WTC11 (cell line): ENCODE measurements around the gene ELL3. TPM values are rescaled to one million over a fixed set of nuclear protein-coding genes. Genes with fewer than 3 reads are reported as not detected.
A peak's percentile ranks its signal among the peaks of the same experiment; 100 is the strongest.

Experiments used
- ATAC-seq: fragments of 200-7000 bp; cut with Tn5 transposase; 2 replicates; pipeline ENCODE4 v1.10.0; 2021; ENCODE audit warnings: mild to moderate bottlenecking, moderate library complexity
- CTCF ChIA-PET: fragments of 300-600 bp; sonication (Branson Sonifier 250); formaldehyde crosslinking; loops from one replicate; lab custom pipeline; 2021; ENCODE audit warnings: antibody characterized with exemption; lab: Charles Lee
- POLR2A ChIA-PET: fragments of 350-600 bp; sonication (Branson Sonifier 250); formaldehyde crosslinking; loops from one replicate; lab custom pipeline; 2021; ENCODE audit warnings: antibody characterized with exemption; lab: Charles Lee
- DNase-seq: peaks from one replicate; pipeline ENCODE4 v3.0.0; 2021; ENCODE audit warnings: low spot score
- H3K27ac Mint-ChIP-seq: 2 replicates; pipeline ENCODE4 v1.8.0; 2021; ENCODE audit warnings: mixed read lengths
- H3K27me3 Mint-ChIP-seq: 2 replicates; pipeline ENCODE4 v1.8.0; 2021; ENCODE audit warnings: low read depth, mild to moderate bottlenecking, moderate library complexity, mixed read lengths
- H3K36me3 Mint-ChIP-seq: 2 replicates; pipeline ENCODE4 v1.8.0; 2021; ENCODE audit warnings: mixed read lengths
- H3K4me1 Mint-ChIP-seq: 2 replicates; pipeline ENCODE4 v1.8.0; 2022; ENCODE audit warnings: mixed read lengths
- H3K4me3 Mint-ChIP-seq: 2 replicates; pipeline ENCODE4 v1.8.0; 2021; ENCODE audit warnings: mild to moderate bottlenecking, moderate library complexity, mixed read lengths
- H3K9me3 Mint-ChIP-seq: 2 replicates; pipeline ENCODE4 v1.8.0; 2021; ENCODE audit warnings: mixed read lengths
- AR ChIP-seq: fragments of 250-450 bp; sonication (Bioruptor Pico); IDR thresholded peaks from 2 replicates; pipeline ENCODE4 v1.9.0; 2021; ENCODE audit warnings: mild to moderate bottlenecking
- ATF6 ChIP-seq: sonication (generic); formaldehyde crosslinking; IDR thresholded peaks from 2 replicates; pipeline ENCODE4 v1.8.1; 2023; ENCODE audit warnings: mild to moderate bottlenecking, missing genetic modification reagents
- CDX4 ChIP-seq: fragments of 250-450 bp; sonication (Bioruptor Pico); IDR thresholded peaks from 2 replicates; pipeline ENCODE4 v1.9.0; 2021; ENCODE audit warnings: moderate library complexity, mild to moderate bottlenecking, inconsistent platforms, borderline replicate concordance
- CREM ChIP-seq: sonication (generic); formaldehyde crosslinking; IDR thresholded peaks from 2 replicates; pipeline ENCODE4 v1.8.1; 2022; ENCODE audit warnings: mild to moderate bottlenecking, missing genetic modification reagents, moderate library complexity
- E2F4 ChIP-seq: sonication (generic); formaldehyde crosslinking; IDR thresholded peaks from 2 replicates; pipeline ENCODE4 v1.8.1; 2022; ENCODE audit warnings: low read depth, mild to moderate bottlenecking, moderate library complexity, missing genetic modification reagents, borderline replicate concordance
- FOXJ3 ChIP-seq: sonication (generic); formaldehyde crosslinking; IDR thresholded peaks from 2 replicates; pipeline ENCODE4 v1.9.0; 2021; ENCODE audit warnings: missing genetic modification reagents, mild to moderate bottlenecking, borderline replicate concordance
- FOXK1 ChIP-seq: sonication (generic); formaldehyde crosslinking; IDR thresholded peaks from 2 replicates; pipeline ENCODE4 v1.8.0; 2022; ENCODE audit warnings: mild to moderate bottlenecking, moderate library complexity, missing genetic modification reagents
- GABPB1 ChIP-seq: sonication (generic); formaldehyde crosslinking; IDR thresholded peaks from 2 replicates; pipeline ENCODE4 v1.8.1; 2023; ENCODE audit warnings: mild to moderate bottlenecking, missing genetic modification reagents
- GTF2I ChIP-seq: fragments of 250-450 bp; sonication (Bioruptor Pico); conservative IDR thresholded peaks from 2 replicates; pipeline ENCODE4 v1.4.0; 2021; ENCODE audit warnings: mild to moderate bottlenecking
- HMGXB4 ChIP-seq: sonication (generic); formaldehyde crosslinking; IDR thresholded peaks from 2 replicates; pipeline ENCODE4 v1.8.1; 2023; ENCODE audit warnings: mild to moderate bottlenecking, moderate library complexity, missing genetic modification reagents
- IRF2 ChIP-seq: sonication (generic); formaldehyde crosslinking; IDR thresholded peaks from 2 replicates; pipeline ENCODE4 v1.8.0; 2022; ENCODE audit warnings: low read depth, missing genetic modification reagents, borderline replicate concordance
- KAT7 ChIP-seq: sonication (generic); formaldehyde crosslinking; IDR thresholded peaks from 2 replicates; pipeline ENCODE4 v1.8.1; 2023; ENCODE audit warnings: missing genetic modification reagents, mild to moderate bottlenecking, borderline replicate concordance
- NFATC4 ChIP-seq: fragments of 250-450 bp; sonication (Bioruptor Pico); IDR thresholded peaks from 2 replicates; pipeline ENCODE4 v1.9.0; 2021; ENCODE audit warnings: mild to moderate bottlenecking
- NR1H2 ChIP-seq: sonication (generic); formaldehyde crosslinking; IDR thresholded peaks from 2 replicates; pipeline ENCODE4 v1.9.0; 2021; ENCODE audit warnings: mild to moderate bottlenecking, moderate library complexity, missing genetic modification reagents
- NR2C2 ChIP-seq: sonication (generic); formaldehyde crosslinking; IDR thresholded peaks from 2 replicates; pipeline ENCODE4 v1.8.0; 2022; ENCODE audit warnings: mild to moderate bottlenecking, missing genetic modification reagents
- NR3C1 ChIP-seq: sonication (generic); formaldehyde crosslinking; conservative IDR thresholded peaks from 2 replicates; pipeline ENCODE4 v1.8.1; 2023; ENCODE audit warnings: low read depth, mild to moderate bottlenecking, missing genetic modification reagents
- SMAD3 ChIP-seq: sonication (generic); formaldehyde crosslinking; IDR thresholded peaks from 2 replicates; pipeline ENCODE4 v1.8.0; 2022; ENCODE audit warnings: missing genetic modification reagents, mild to moderate bottlenecking, borderline replicate concordance
- SMAD4 ChIP-seq: sonication (generic); formaldehyde crosslinking; IDR thresholded peaks from 2 replicates; pipeline ENCODE4 v1.8.0; 2022; ENCODE audit warnings: mild to moderate bottlenecking, missing genetic modification reagents
- SOX15 ChIP-seq: fragments of 250-450 bp; sonication (Bioruptor Pico); IDR thresholded peaks from 2 replicates; pipeline ENCODE4 v1.9.0; 2021; ENCODE audit warnings: mild to moderate bottlenecking
- ZBTB43 ChIP-seq: sonication (generic); formaldehyde crosslinking; IDR thresholded peaks from 2 replicates; pipeline ENCODE4 v1.8.1; 2023; ENCODE audit warnings: mild to moderate bottlenecking, missing genetic modification reagents
- ZNF138 ChIP-seq: sonication (generic); formaldehyde crosslinking; conservative IDR thresholded peaks from 2 replicates; pipeline ENCODE4 v1.8.1; 2022; ENCODE audit warnings: mild to moderate bottlenecking, moderate library complexity, missing genetic modification reagents
- ZNF396 ChIP-seq: fragments of 250-450 bp; sonication (Bioruptor Pico); IDR thresholded peaks from 2 replicates; pipeline ENCODE4 v1.8.0; 2021; ENCODE audit warnings: mild to moderate bottlenecking, moderate library complexity, borderline replicate concordance
- ZNF416 ChIP-seq: fragments of 250-450 bp; sonication (Bioruptor Pico); IDR thresholded peaks from 2 replicates; pipeline ENCODE4 v1.9.0; 2021; ENCODE audit warnings: mild to moderate bottlenecking, inconsistent platforms
- ZNF671 ChIP-seq: fragments of 250-450 bp; sonication (Bioruptor Pico); IDR thresholded peaks from 2 replicates; pipeline ENCODE4 v1.8.0; 2021; ENCODE audit warnings: mild to moderate bottlenecking
- total RNA-seq: library from RNA; stranded (reverse); gene quantifications from 3 replicates; pipeline ENCODE4 v1.2.3, GENCODE V29; 2021

ELL3 gene
- total RNA-seq, 1 experiment from 2014 or later, result 8.8 TPM

GRCh38 chr15:43796566-43796965 lies 19.8 kb upstream of the ELL3 start:
- Mint-ChIP-seq H3K4me1 (peaks cover 61% of the 10 kb centered on the region), H3K4me3 (no peak overlapping the region), H3K27ac (peak overlapping the region; percentile 18; the same call in 1 of the 2 replicates), H3K27me3 (no peaks in the 10 kb centered on the region), H3K36me3 (peaks cover 63% of the 10 kb centered on the region), H3K9me3 (no peaks in the 10 kb centered on the region)
- CTCF ChIA-PET, result interaction anchor here (0.6 to 11.1 kb wide), 2 partner anchors 21 to 739 kb away, joined by 3 to 75 read pairs; partner anchors contain the start of gene ELL3
- TF ChIP-seq GTF2I (CRISPR knock-in tag), result no peak
- TF ChIP-seq KAT7 (CRISPR knock-in tag), result no peak
- TF ChIP-seq SMAD3, result no peak
- no peak for TF ChIP-seq GABPB1 (CRISPR knock-in tag)
- no peak for TF ChIP-seq ATF6
- TF ChIP-seq IRF2 (CRISPR knock-in tag), result no peak
- no peak for TF ChIP-seq NR1H2 (CRISPR knock-in tag)
- TF ChIP-seq NFATC4 (CRISPR knock-in tag), result no peak
- TF ChIP-seq ZBTB43 (CRISPR knock-in tag), result no peak
- TF ChIP-seq NR3C1 (CRISPR knock-in tag), result no peak
- no peak for TF ChIP-seq FOXK1
- no peak for DNase-seq
- ATAC-seq, result no peak
- POLR2A ChIA-PET, result interaction anchor here (0.6 to 2.6 kb wide), 3 partner anchors 11 to 23 kb away, joined by 3 to 8 read pairs (median 3); partner anchors contain the start of gene ELL3

GRCh38 chr15:43795997-43796396 lies 19.2 kb upstream of the ELL3 start:
- ATAC-seq (no peak), DNase-seq (no peak)
- Mint-ChIP-seq H3K9me3 (no peaks in the 10 kb centered on the region), H3K36me3 (peaks cover 59% of the 10 kb centered on the region), H3K27ac (peak overlapping the region; percentile 89), H3K4me1 (peaks cover 57% of the 10 kb centered on the region), H3K27me3 (no peaks in the 10 kb centered on the region), H3K4me3 (no peak overlapping the region; the same call in none of the 2 replicates)
- ChIA-PET POLR2A (interaction anchor here (2.6 kb wide), 1 partner anchor 20 kb away, joined by 8 read pairs; the partner anchor contains the start of gene ELL3), CTCF (interaction anchor here (0.6 to 11.1 kb wide), 2 partner anchors 20 to 739 kb away, joined by 3 to 75 read pairs; partner anchors contain the start of gene ELL3)
- no peak for TF ChIP-seq ZNF396
- TF ChIP-seq NR2C2 (CRISPR knock-in tag), result no peak
- no peak for TF ChIP-seq SOX15
- TF ChIP-seq NFATC4 (CRISPR knock-in tag), result no peak
- no peak for TF ChIP-seq ZNF671 (CRISPR knock-in tag)
- no peak for TF ChIP-seq ZNF416 (CRISPR knock-in tag)
- TF ChIP-seq ZNF138 (CRISPR knock-in tag), result no peak
- TF ChIP-seq CREM, result no peak
- TF ChIP-seq SMAD4 (CRISPR knock-in tag), result no peak
- no peak for TF ChIP-seq FOXJ3 (CRISPR knock-in tag)
- no peak for TF ChIP-seq CDX4 (CRISPR knock-in tag)

- H3K4me1 Mint-ChIP-seq, result peaks cover 56% of the 10 kb centered on the region
- CTCF ChIA-PET, result interaction anchor here (11.1 kb wide), 1 partner anchor 19 kb away, joined by 75 read pairs; the partner anchor contains the start of gene ELL3
- ATAC-seq, result no peak
These were observed 18.4 kb upstream of the ELL3 start for GRCh38 chr15:43795197-43795596.

More at GRCh38 chr15:43795197-43795596, 18.4 kb upstream of the ELL3 start:
- DNase-seq, result no peak
- Mint-ChIP-seq H3K4me3 (no peak overlapping the region; the same call in 1 of the 2 replicates), H3K9me3 (no peaks in the 10 kb centered on the region), H3K36me3 (peaks cover 56% of the 10 kb centered on the region), H3K27me3 (no peaks in the 10 kb centered on the region), H3K27ac (peak overlapping the region; percentile 89; the same call in 1 of the 2 replicates)
- TF ChIP-seq E2F4 (CRISPR knock-in tag) (no peak), HMGXB4 (CRISPR knock-in tag) (no peak), FOXJ3 (CRISPR knock-in tag) (no peak), AR (CRISPR knock-in tag) (no peak), ZNF671 (CRISPR knock-in tag) (no peak)
- POLR2A ChIA-PET, result interaction anchor here (1.0 to 2.6 kb wide), 3 partner anchors 19 to 29 kb away, joined by 3 to 8 read pairs (median 6); partner anchors contain the start of genes ELL3 and MFAP1
